HG03565 (cell line): Measurements from ENCODE around the gene DAB2IP.

Experiments used
- ATAC-seq: cut with Tn5 transposase; IDR thresholded peaks from one replicate; pipeline ENCODE4 v1.9.1; 2021; ENCODE audit warnings: mild to moderate bottlenecking, moderate library complexity; ENCODE audit not compliant: unreplicated experiment

Gene DAB2IP

GRCh38 chr9:121827251-121827967 is 176.0 kb downstream of the DAB2IP start:
- ATAC-seq: no peak

DNA sequence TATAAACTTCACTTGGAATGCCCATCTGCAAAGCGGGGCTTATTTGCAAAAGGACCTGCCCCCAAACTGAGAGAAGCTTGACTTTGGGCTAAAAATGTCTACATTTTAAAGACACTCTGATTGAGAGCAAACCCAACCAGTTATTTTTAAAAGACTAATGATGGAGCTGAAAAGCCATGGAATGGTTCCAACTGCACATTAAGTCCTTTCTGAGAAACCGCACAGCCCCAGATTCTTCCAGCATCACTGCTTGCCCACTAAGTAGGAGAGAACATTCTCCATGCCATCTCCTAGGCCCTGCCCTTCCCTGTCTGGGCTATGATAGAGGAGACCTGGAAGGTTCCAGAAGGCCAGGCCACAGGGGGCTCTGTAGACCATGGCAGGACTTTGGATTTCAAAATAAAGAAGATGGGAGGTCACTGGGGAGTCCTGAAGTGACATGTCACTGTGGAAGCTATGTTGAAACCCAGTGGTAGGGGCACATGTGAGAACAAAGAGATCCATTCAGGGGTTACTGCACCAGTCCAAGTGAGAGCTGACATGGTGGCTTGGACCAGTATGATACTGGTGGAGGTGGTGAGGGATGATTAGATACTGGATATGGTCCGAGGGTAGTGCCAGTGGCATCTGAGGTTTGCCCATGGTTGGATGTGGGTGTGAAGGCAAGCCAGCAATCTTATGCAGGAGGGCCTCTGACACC is 179.2 kb downstream of the DAB2IP start:
- no peak for ATAC-seq

DNA sequence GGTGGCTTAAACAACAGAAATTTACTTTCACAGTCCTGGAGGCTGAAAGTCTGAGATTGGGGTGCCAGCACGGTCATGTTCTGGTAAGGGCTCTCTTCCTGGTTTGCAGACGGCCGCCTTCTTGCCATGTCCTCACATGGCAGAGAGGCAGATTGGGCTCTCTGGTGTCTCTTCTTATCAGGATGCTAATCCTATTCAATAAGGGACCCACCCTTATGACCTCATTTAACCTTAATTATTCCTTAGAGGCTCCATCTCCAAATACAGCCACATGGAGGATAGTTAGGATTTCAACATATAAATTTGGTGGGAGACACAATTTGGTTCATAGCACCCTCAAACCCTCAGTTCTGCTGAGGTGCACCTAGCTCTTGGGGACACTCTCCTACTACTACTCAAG is 180.4 kb downstream of the DAB2IP start:
- no peak for ATAC-seq

- ATAC-seq: no peak
These were observed 181.6 kb downstream of the DAB2IP start for GRCh38 chr9:121833061-121833460.
